Natural killer cell (primary cell): ENCODE results near the gene PSEN2. TPM values are rescaled to one million over a fixed set of nuclear protein-coding genes. Genes with fewer than 3 reads are reported as not detected.

Source experiments
- ATAC-seq, 3 donors: fragments of 150-1000 bp in 2 of 3; fragments of 200-7000 bp in 1 of 3; cut with Tn5 transposase; 1 replicate in 1 of 3; 2 replicates in 2 of 3; pipeline ENCODE4 v1.10.0; 2021; ENCODE audit warnings: mild to moderate bottlenecking in 2 of 3, moderate library complexity in 2 of 3
- DNase-seq, 2 donors: peaks; one replicate each; pipeline versions ENCODE4 v3.0.0 to v3.0.0-alpha.2; 2013 to 2021; ENCODE audit warnings: mixed read lengths in 1 of 2
- H3K27ac ChIP-seq: one replicate; pipeline ENCODE4 v1.5.1; 2013; ENCODE audit warnings: mild to moderate bottlenecking, low read length
- H3K27me3 ChIP-seq: one replicate; pipeline ENCODE4 v1.6.1; 2013; ENCODE audit warnings: low read length; ENCODE audit not compliant: control insufficient read depth, insufficient read depth
- H3K36me3 ChIP-seq: one replicate; pipeline ENCODE4 v1.6.1; 2013; ENCODE audit warnings: low read length; ENCODE audit not compliant: control insufficient read depth, insufficient read depth
- H3K4me1 ChIP-seq: one replicate; pipeline ENCODE4 v1.6.1; 2013; ENCODE audit warnings: low read length; ENCODE audit not compliant: control insufficient read depth, insufficient read depth
- H3K4me3 ChIP-seq: one replicate; pipeline ENCODE4 v1.5.1; 2013; ENCODE audit warnings: low read length
- H3K9me3 ChIP-seq: one replicate; pipeline ENCODE4 v1.6.1; 2013; ENCODE audit warnings: low read length; ENCODE audit not compliant: control insufficient read depth, insufficient read depth
- H3K27ac Mint-ChIP-seq, 2 donors: one replicate each; pipeline ENCODE4 v1.8.0; 2022; ENCODE audit warnings: mild to moderate bottlenecking in 2 of 2, mixed read lengths in 2 of 2, moderate library complexity in 1 of 2
- H3K27me3 Mint-ChIP-seq, 2 donors: one replicate each; pipeline ENCODE4 v1.8.0; 2022; ENCODE audit warnings: low read depth in 2 of 2, mixed read lengths in 2 of 2
- H3K36me3 Mint-ChIP-seq: one replicate; pipeline ENCODE4 v1.8.0; 2022; ENCODE audit warnings: mixed read lengths
- H3K4me1 Mint-ChIP-seq, 2 donors: one replicate each; pipeline ENCODE4 v1.8.0; 2022; ENCODE audit warnings: mixed read lengths in 2 of 2
- H3K4me3 Mint-ChIP-seq: one replicate; pipeline ENCODE4 v1.8.0; 2022; ENCODE audit warnings: mild to moderate bottlenecking, moderate library complexity, mixed read lengths
- H3K9me3 Mint-ChIP-seq, 2 donors: one replicate each; pipeline ENCODE4 v1.8.0; 2022; ENCODE audit warnings: mixed read lengths in 2 of 2
- WGBS: methylation state at CpG from one replicate; pipeline ENCODE4 v1.1.7; 2013; ENCODE audit warnings: missing lambda C conversion rate; ENCODE audit not compliant: insufficient coverage; 5-methylcytosine and 5-hydroxymethylcytosine counted together
- intact Hi-C: fragments of 100-400 bp; cut with micrococcal nuclease; formaldehyde crosslinking; loops from one replicate; pipeline ENCODE4 v1.14.2; 2022
- total RNA-seq, 4 donors: library from RNA; stranded (reverse); fragments of 120-200 nt in 1 of 4; gene quantifications; one replicate each; pipeline versions ENCODE4 v1.2.3 to v1.2.4, GENCODE V29; 2013 to 2022
- TF ChIP-seq, protein P1 (sequence below): fragments of 200-600 bp; IDR thresholded peaks from one replicate; pipeline ENCODE4 v1.8.0; 2022; ENCODE audit warnings: antibody characterized with exemption

Gene PSEN2
- total RNA-seq, 3 donors from 2014 or later (not counting 1 experiment from before 2014, with no cell fraction given), result 12.6 to 22.8 (median 14.9) TPM

DNA sequence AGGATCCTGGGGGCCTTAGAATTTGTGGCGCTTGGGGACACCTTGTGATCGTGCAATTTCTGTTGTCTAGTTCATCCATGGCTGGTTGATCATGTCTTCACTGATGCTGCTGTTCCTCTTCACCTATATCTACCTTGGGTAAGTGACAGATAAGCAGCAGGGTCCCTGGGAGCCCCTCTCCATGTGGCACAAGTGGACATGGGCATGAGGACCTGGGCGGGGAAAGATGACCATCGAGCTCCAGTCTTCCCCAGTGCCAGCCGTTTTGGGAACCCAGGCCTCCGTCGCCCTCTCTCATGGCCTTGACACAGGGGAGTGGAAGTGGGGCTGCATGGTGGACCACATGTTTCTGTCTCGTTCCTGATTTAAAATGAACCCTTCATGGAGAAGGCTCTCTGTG is 17.6 kb downstream of the PSEN2 start:
- H3K36me3 ChIP-seq, result peaks cover 13% of the 10 kb centered on the region
- no peaks in the 10 kb centered on the region for H3K9me3 ChIP-seq
- no peak overlapping the region for H3K27ac ChIP-seq
- H3K4me1 Mint-ChIP-seq, result peaks cover 22 to 27% of the 10 kb centered on the region in 2 donors
- no peak overlapping the region for H3K4me3 Mint-ChIP-seq
- peaks cover 31% of the 10 kb centered on the region for H3K4me1 ChIP-seq
- no peaks in the 10 kb centered on the region for H3K27me3 ChIP-seq
- intact Hi-C loops, result no loop called here
- no peak overlapping the region for H3K4me3 ChIP-seq
- H3K36me3 Mint-ChIP-seq, result no peaks in the 10 kb centered on the region
- WGBS, result 96% methylated on average over 8 of the region's 8 CpGs
- H3K27ac Mint-ChIP-seq, result no peak overlapping the region
- ATAC-seq (no peak), DNase-seq (no peak)
- H3K27me3 Mint-ChIP-seq, result no peaks in the 10 kb centered on the region
- H3K9me3 Mint-ChIP-seq, result no peaks in the 10 kb centered on the region
- TF ChIP-seq, protein P1, sequence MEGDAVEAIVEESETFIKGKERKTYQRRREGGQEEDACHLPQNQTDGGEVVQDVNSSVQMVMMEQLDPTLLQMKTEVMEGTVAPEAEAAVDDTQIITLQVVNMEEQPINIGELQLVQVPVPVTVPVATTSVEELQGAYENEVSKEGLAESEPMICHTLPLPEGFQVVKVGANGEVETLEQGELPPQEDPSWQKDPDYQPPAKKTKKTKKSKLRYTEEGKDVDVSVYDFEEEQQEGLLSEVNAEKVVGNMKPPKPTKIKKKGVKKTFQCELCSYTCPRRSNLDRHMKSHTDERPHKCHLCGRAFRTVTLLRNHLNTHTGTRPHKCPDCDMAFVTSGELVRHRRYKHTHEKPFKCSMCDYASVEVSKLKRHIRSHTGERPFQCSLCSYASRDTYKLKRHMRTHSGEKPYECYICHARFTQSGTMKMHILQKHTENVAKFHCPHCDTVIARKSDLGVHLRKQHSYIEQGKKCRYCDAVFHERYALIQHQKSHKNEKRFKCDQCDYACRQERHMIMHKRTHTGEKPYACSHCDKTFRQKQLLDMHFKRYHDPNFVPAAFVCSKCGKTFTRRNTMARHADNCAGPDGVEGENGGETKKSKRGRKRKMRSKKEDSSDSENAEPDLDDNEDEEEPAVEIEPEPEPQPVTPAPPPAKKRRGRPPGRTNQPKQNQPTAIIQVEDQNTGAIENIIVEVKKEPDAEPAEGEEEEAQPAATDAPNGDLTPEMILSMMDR, result no peak

DNA sequence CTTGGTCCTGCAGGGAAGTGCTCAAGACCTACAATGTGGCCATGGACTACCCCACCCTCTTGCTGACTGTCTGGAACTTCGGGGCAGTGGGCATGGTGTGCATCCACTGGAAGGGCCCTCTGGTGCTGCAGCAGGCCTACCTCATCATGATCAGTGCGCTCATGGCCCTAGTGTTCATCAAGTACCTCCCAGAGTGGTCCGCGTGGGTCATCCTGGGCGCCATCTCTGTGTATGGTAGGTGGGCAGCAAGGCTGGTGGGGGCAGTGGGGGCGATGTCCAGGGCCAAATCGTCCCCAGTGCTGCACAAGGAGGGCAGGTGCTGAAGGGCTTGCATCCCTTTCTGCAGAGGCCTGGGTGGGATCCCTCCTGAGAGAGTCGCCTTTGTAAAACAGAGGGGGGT is 18.4 kb downstream of the PSEN2 start:
- Histone ChIP-seq H3K27me3 (no peaks in the 10 kb centered on the region), H3K9me3 (no peaks in the 10 kb centered on the region), H3K4me1 (peaks cover 24% of the 10 kb centered on the region), H3K4me3 (no peak overlapping the region), H3K36me3 (peaks cover 13% of the 10 kb centered on the region), H3K27ac (no peak overlapping the region)
- Mint-ChIP-seq H3K27me3 (no peaks in the 10 kb centered on the region), H3K9me3 (no peaks in the 10 kb centered on the region), H3K4me3 (no peak overlapping the region), H3K27ac (no peak overlapping the region), H3K36me3 (no peaks in the 10 kb centered on the region), H3K4me1 (peaks cover 16 to 20% of the 10 kb centered on the region in 2 donors)
- 96% methylated on average over 8 of the region's 8 CpGs for WGBS
- TF ChIP-seq, protein P1, result no peak
- no peak for DNase-seq
- ATAC-seq, result no peak
- intact Hi-C loops, result no loop called here

DNA sequence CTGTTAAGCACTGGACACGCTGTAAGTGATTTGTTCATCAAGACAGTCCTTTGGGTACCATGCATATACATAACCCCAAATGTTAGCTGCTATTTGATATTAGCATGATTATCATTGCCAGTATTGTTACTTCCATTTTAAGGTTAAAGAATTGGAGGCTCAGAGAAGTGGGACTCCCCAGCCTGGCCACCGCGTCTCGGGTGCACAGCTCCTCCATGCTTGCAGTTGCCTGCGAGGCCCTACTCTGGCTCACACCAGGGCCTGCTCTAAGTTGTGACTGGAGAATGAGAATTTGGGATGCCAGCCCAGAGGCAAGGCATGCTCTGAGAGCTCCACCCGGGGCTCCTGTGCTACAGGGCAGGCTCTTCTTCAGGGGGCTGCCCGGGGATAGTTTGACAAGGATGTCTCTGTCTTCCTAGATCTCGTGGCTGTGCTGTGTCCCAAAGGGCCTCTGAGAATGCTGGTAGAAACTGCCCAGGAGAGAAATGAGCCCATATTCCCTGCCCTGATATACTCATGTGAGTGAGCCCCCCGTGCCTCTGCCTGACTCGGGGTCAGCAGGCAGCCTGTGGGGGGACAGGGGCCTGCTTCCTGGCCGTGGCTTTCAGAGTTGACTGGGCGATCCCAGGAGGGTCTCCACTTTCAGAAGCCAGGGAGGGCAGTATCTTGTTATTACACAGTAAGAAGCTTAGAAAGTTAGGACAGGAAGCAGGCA is 19.4 kb downstream of the PSEN2 start:
- TF ChIP-seq, protein P1, result no peak
- Histone ChIP-seq H3K9me3 (no peaks in the 10 kb centered on the region), H3K4me3 (no peak overlapping the region), H3K36me3 (peaks cover 20% of the 10 kb centered on the region), H3K4me1 (peaks cover 14% of the 10 kb centered on the region), H3K27ac (no peak overlapping the region), H3K27me3 (no peaks in the 10 kb centered on the region)
- Mint-ChIP-seq H3K9me3 (no peaks in the 10 kb centered on the region), H3K27ac (no peak overlapping the region), H3K4me3 (no peak overlapping the region), H3K27me3 (no peaks in the 10 kb centered on the region), H3K36me3 (no peaks in the 10 kb centered on the region), H3K4me1 (peaks cover 6 to 11% of the 10 kb centered on the region in 2 donors)
- intact Hi-C loops, result no loop called here
- ATAC-seq, result no peak
- no peak for DNase-seq
- 95% methylated on average over 12 of the region's 12 CpGs for WGBS
